Activated naive CD4-positive, alpha-beta T cell treated with anti-CD3 and anti-CD28 coated beads for 36 hours (primary cell): Measurements from ENCODE around the gene INPP5A. TPM values are rescaled to one million over a fixed set of nuclear protein-coding genes. Genes with fewer than 3 reads are reported as not detected.
A peak's percentile ranks its signal among the peaks of the same experiment; 100 is the strongest.

Experiments
- CTCF ChIA-PET: fragments of 350-600 bp; sonication (Branson Sonifier 250); formaldehyde crosslinking; loops from one replicate; lab custom pipeline; 2021; ENCODE audit warnings: antibody characterized with exemption; lab: Charles Lee
- DNase-seq: peaks from one replicate; pipeline ENCODE4 v3.0.0-alpha.2; 2020
- H3K27ac Mint-ChIP-seq: one replicate; pipeline ENCODE4 v1.8.0; 2021; ENCODE audit warnings: mild to moderate bottlenecking, mixed read lengths
- H3K27me3 Mint-ChIP-seq: one replicate; pipeline ENCODE4 v1.8.0; 2021; ENCODE audit warnings: low read depth, mixed read lengths
- H3K36me3 Mint-ChIP-seq: one replicate; pipeline ENCODE4 v1.8.0; 2021; ENCODE audit warnings: low read depth, mixed read lengths
- H3K4me1 Mint-ChIP-seq: one replicate; pipeline ENCODE4 v1.8.0; 2021; ENCODE audit warnings: low read depth, mixed read lengths
- H3K4me3 Mint-ChIP-seq: one replicate; pipeline ENCODE4 v1.8.0; 2021; ENCODE audit warnings: mild to moderate bottlenecking, moderate library complexity, mixed read lengths
- H3K9me3 Mint-ChIP-seq: one replicate; pipeline ENCODE4 v1.8.0; 2021; ENCODE audit warnings: mixed read lengths
- intact Hi-C: fragments of 100-400 bp; cut with micrococcal nuclease; formaldehyde crosslinking; loops from one replicate; pipeline ENCODE4 v1.15.1; 2023
- total RNA-seq, 2 experiments: library from RNA; stranded (reverse); gene quantifications; one replicate each; pipeline ENCODE4 v1.2.3, GENCODE V29; 2021

Gene INPP5A
- total RNA-seq, 2 experiments from 2014 or later, result 17.3 to 19.5 TPM

GRCh38 chr10:132783165-132783939 lies 245.8 kb downstream of the INPP5A start:
- DNase-seq, result no peak
- CTCF ChIA-PET, result no interaction called here
- intact Hi-C loops, result no loop called here
- Mint-ChIP-seq H3K4me1 (no peaks in the 10 kb centered on the region), H3K27ac (peak overlapping the region; percentile 21), H3K36me3 (peaks cover 25% of the 10 kb centered on the region), H3K4me3 (no peak overlapping the region), H3K9me3 (no peaks in the 10 kb centered on the region), H3K27me3 (peaks cover 10% of the 10 kb centered on the region)

- CTCF ChIA-PET, result no interaction called here
- DNase-seq, result no peak
- peaks cover 14% of the 10 kb centered on the region for H3K27me3 Mint-ChIP-seq
- no peaks in the 10 kb centered on the region for H3K4me1 Mint-ChIP-seq
- peaks cover 23% of the 10 kb centered on the region for H3K36me3 Mint-ChIP-seq
- no peak overlapping the region for H3K27ac Mint-ChIP-seq
- no peaks in the 10 kb centered on the region for H3K9me3 Mint-ChIP-seq
- intact Hi-C loops, result no loop called here
- H3K4me3 Mint-ChIP-seq, result no peak overlapping the region
Measured at GRCh38 chr10:132783940-132784865, 246.6 kb downstream of the INPP5A start.

DNA sequence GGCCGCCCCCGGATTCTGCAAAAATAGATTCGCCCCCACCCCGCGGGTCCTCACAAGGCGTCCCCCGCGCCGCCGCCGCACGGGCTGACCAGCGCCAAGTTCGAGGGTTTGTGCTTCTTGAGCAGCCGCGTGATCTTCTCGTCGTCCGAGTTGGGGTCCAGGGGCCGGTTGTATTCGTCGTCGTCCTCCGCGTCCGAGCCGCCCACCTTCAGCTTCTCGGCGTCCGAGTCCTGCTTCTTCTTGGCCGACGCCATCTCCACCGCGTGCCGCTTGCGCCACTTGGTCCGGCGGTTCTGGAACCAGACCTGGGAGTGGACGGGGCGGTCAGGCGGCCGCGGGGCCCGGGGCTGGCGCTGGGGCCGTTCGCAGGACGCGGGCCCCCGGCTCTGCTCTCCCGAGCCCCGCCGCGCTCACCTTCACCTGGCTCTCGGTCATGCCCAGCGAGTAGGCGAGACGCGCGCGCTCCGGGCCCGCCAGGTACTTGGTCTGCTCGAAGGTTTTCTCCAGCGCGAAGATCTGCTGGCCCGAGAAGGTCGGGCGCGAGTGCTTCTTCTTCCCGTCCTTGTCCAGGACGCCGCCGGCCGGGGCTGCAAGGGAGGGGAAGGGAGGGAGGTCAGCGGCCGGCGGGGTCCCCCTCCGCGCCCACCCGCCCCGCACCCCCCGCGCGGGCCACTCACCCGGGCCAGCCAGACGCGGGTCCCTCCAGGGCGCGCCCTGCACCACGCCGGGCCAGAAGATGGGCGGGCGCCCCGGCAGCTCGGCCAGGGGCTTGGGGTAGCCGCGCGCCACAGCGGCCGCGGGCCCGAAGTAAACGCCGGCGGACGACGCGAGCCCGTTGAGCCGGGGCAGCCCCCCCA lies 247.5 kb downstream of the INPP5A start:
- H3K4me1 Mint-ChIP-seq, result no peaks in the 10 kb centered on the region
- DNase-seq, result no peak
- H3K9me3 Mint-ChIP-seq, result no peaks in the 10 kb centered on the region
- H3K4me3 Mint-ChIP-seq, result no peak overlapping the region
- CTCF ChIA-PET, result no interaction called here
- peaks cover 22% of the 10 kb centered on the region for H3K36me3 Mint-ChIP-seq
- no peak overlapping the region for H3K27ac Mint-ChIP-seq
- intact Hi-C loops, result no loop called here
- H3K27me3 Mint-ChIP-seq, result peaks cover 18% of the 10 kb centered on the region

GRCh38 chr10:132785723-132786475 lies 248.3 kb downstream of the INPP5A start, which contains the start of gene NKX6-2:
Gene NKX6-2 (minus strand): TSS chr10:132786147. CDS start chr10:132785948, 199 bp downstream.
- Mint-ChIP-seq H3K27ac (no peak within 1 kb of the TSS), H3K27me3 (peaks cover 23% of the 10 kb centered on the region), H3K4me1 (no peaks in the 10 kb centered on the region), H3K4me3 (no peak within 1 kb of the TSS), H3K36me3 (peaks cover 20% of the 10 kb centered on the region), H3K9me3 (no peaks in the 10 kb centered on the region)
- intact Hi-C loops, result no loop called here
- CTCF ChIA-PET, result no interaction called here
- DNase-seq, result no peak

GRCh38 chr10:132786476-132786883 lies 248.9 kb downstream of the INPP5A start:
- no peak overlapping the region for H3K4me3 Mint-ChIP-seq
- CTCF ChIA-PET, result no interaction called here
- no peaks in the 10 kb centered on the region for H3K4me1 Mint-ChIP-seq
- intact Hi-C loops, result no loop called here
- H3K27ac Mint-ChIP-seq, result no peak overlapping the region
- H3K9me3 Mint-ChIP-seq, result no peaks in the 10 kb centered on the region
- DNase-seq, result no peak
- peaks cover 16% of the 10 kb centered on the region for H3K36me3 Mint-ChIP-seq
- H3K27me3 Mint-ChIP-seq, result peaks cover 23% of the 10 kb centered on the region

- no peak for DNase-seq
- peaks cover 23% of the 10 kb centered on the region for H3K27me3 Mint-ChIP-seq
- CTCF ChIA-PET, result no interaction called here
- intact Hi-C loops, result no loop called here
- peaks cover 12% of the 10 kb centered on the region for H3K36me3 Mint-ChIP-seq
- H3K4me3 Mint-ChIP-seq, result no peak overlapping the region
- H3K9me3 Mint-ChIP-seq, result no peaks in the 10 kb centered on the region
- no peak overlapping the region for H3K27ac Mint-ChIP-seq
- H3K4me1 Mint-ChIP-seq, result no peaks in the 10 kb centered on the region
Measured at GRCh38 chr10:132786884-132787494, 249.4 kb downstream of the INPP5A start.

GRCh38 chr10:132787495-132788179 lies 250.1 kb downstream of the INPP5A start:
- Mint-ChIP-seq H3K36me3 (peaks cover 10% of the 10 kb centered on the region), H3K4me1 (no peaks in the 10 kb centered on the region), H3K27ac (no peak overlapping the region), H3K9me3 (no peaks in the 10 kb centered on the region), H3K27me3 (peaks cover 23% of the 10 kb centered on the region), H3K4me3 (no peak overlapping the region)
- CTCF ChIA-PET, result no interaction called here
- no peak for DNase-seq
- intact Hi-C loops, result loop anchor here (1.0 to 2.0 kb wide), 2 partner anchors 133 to 329 kb away; no protein-coding TSS in a partner anchor

- no peaks in the 10 kb centered on the region for H3K9me3 Mint-ChIP-seq
- no peak overlapping the region for H3K27ac Mint-ChIP-seq
- CTCF ChIA-PET, result no interaction called here
- H3K36me3 Mint-ChIP-seq, result peaks cover 4% of the 10 kb centered on the region
- peaks cover 23% of the 10 kb centered on the region for H3K27me3 Mint-ChIP-seq
- H3K4me1 Mint-ChIP-seq, result no peaks in the 10 kb centered on the region
- no peak overlapping the region for H3K4me3 Mint-ChIP-seq
- peak; percentile 23 for DNase-seq
- intact Hi-C loops, result loop anchor here (1.0 to 2.0 kb wide), 2 partner anchors 134 to 330 kb away; no protein-coding TSS in a partner anchor
Measured at GRCh38 chr10:132788180-132788830, 250.7 kb downstream of the INPP5A start.

GRCh38 chr10:132788831-132789219 lies 251.2 kb downstream of the INPP5A start:
- Mint-ChIP-seq H3K27ac (no peak overlapping the region), H3K4me1 (no peaks in the 10 kb centered on the region), H3K36me3 (no peaks in the 10 kb centered on the region), H3K4me3 (no peak overlapping the region), H3K27me3 (peaks cover 17% of the 10 kb centered on the region), H3K9me3 (no peaks in the 10 kb centered on the region)
- intact Hi-C loops, result loop anchor here (1.0 to 2.0 kb wide), 2 partner anchors 135 to 330 kb away; no protein-coding TSS in a partner anchor
- no peak for DNase-seq
- CTCF ChIA-PET, result no interaction called here

GRCh38 chr10:132789659-132790148 lies 252.1 kb downstream of the INPP5A start:
- no peaks in the 10 kb centered on the region for H3K36me3 Mint-ChIP-seq
- CTCF ChIA-PET, result interaction anchor here (1.4 kb wide), 1 partner anchor 134 kb away, joined by 3 read pairs; no protein-coding TSS in a partner anchor

More at GRCh38 chr10:132789659-132790148, 252.1 kb downstream of the INPP5A start:
- no peaks in the 10 kb centered on the region for H3K9me3 Mint-ChIP-seq
- H3K27ac Mint-ChIP-seq, result no peak overlapping the region
- intact Hi-C loops, result loop anchor here (2.0 kb wide), 1 partner anchor 331 kb away; no protein-coding TSS in a partner anchor
- peaks cover 15% of the 10 kb centered on the region for H3K27me3 Mint-ChIP-seq
- no peak for DNase-seq
- no peaks in the 10 kb centered on the region for H3K4me1 Mint-ChIP-seq
- H3K4me3 Mint-ChIP-seq, result no peak overlapping the region
